OCI-LY3 (cell line): ENCODE data around the gene HECW1.

Source experiments
- CTCF ChIP-seq: fragments of 200-600, 300-600 bp; sonication (generic); IDR thresholded peaks from 2 replicates; pipeline ENCODE4 v1.5.1; 2014; ENCODE audit warnings: antibody characterized with exemption, low read length, low read depth
- EZH2phosphoT487 ChIP-seq: fragments of 200-600 bp; shearing (Covaris generic); IDR thresholded peaks from 2 replicates; pipeline ENCODE4 v1.6.1; 2018; ENCODE audit warnings: antibody characterized with exemption, mixed run types, low read depth

- TF ChIP-seq CTCF, result no peak
- TF ChIP-seq EZH2phosphoT487, result no peak
Observed at GRCh38 chr7:43405948-43406347, 293.5 kb downstream of the HECW1 start.
